Activated CD4-positive, alpha-beta T cell treated with anti-CD3 and anti-CD28 coated beads, Interleukin-10, Interleukin-2, amounts not matched to agents 100 ng/mL and 50 ng/mL, durations not matched to agents 16 hours and 8 hours (primary cell): Measurements from ENCODE around the gene KRT17.
"Not testable (repeated sequence)": the region's sequence is repeated elsewhere in the genome, so short reads cannot be mapped to it uniquely, and the experiment has no call there.

Experiments used
- DNase-seq: peaks from one replicate; pipeline ENCODE4 v3.0.0-alpha.2; 2020

The KRT17 gene

GRCh38 chr17:41633556-41634199 is 9.3 kb upstream of the KRT17 start:
- DNase-seq = no peak

GRCh38 chr17:41632482-41633105 is 8.2 kb upstream of the KRT17 start:
- no peak for DNase-seq

GRCh38 chr17:41631898-41632285 is 7.5 kb upstream of the KRT17 start:
- DNase-seq = no peak

- no peak for DNase-seq
Measured at GRCh38 chr17:41631025-41631897, 6.9 kb upstream of the KRT17 start.

- DNase-seq = no peak
Measured at GRCh38 chr17:41629826-41630670, 5.7 kb upstream of the KRT17 start.

- no peak for DNase-seq
Measured at GRCh38 chr17:41629316-41629715, 4.9 kb upstream of the KRT17 start.

GRCh38 chr17:41628621-41629255 is 4.4 kb upstream of the KRT17 start:
- DNase-seq = not testable (repeated sequence)

- not testable (repeated sequence) for DNase-seq
Measured at GRCh38 chr17:41628073-41628370, 3.6 kb upstream of the KRT17 start.

GRCh38 chr17:41627316-41628072 is 3.1 kb upstream of the KRT17 start:
- DNase-seq = no peak

GRCh38 chr17:41626914-41627295 is 2.5 kb upstream of the KRT17 start:
- not testable (repeated sequence) for DNase-seq

GRCh38 chr17:41626028-41626913 is 1.9 kb upstream of the KRT17 start:
- DNase-seq = not testable (repeated sequence)

- DNase-seq = no peak
Measured at GRCh38 chr17:41625602-41626001, 1.2 kb upstream of the KRT17 start.

GRCh38 chr17:41623184-41623861 is 1.1 kb downstream of the KRT17 start:
- not testable (repeated sequence) for DNase-seq

GRCh38 chr17:41622340-41623183 is 1.8 kb downstream of the KRT17 start:
- not testable (repeated sequence) for DNase-seq

GRCh38 chr17:41621916-41622315 is 2.5 kb downstream of the KRT17 start:
- DNase-seq = no peak

GRCh38 chr17:41621435-41621817 is 2.9 kb downstream of the KRT17 start:
- DNase-seq = not testable (repeated sequence)

GRCh38 chr17:41620583-41621434 is 3.6 kb downstream of the KRT17 start:
- DNase-seq = no peak

- DNase-seq = not testable (repeated sequence)
Measured at GRCh38 chr17:41619927-41620582, 4.3 kb downstream of the KRT17 start.
